Measurements from ENCODE around the gene PRH2.

PRH2 gene

DNA sequence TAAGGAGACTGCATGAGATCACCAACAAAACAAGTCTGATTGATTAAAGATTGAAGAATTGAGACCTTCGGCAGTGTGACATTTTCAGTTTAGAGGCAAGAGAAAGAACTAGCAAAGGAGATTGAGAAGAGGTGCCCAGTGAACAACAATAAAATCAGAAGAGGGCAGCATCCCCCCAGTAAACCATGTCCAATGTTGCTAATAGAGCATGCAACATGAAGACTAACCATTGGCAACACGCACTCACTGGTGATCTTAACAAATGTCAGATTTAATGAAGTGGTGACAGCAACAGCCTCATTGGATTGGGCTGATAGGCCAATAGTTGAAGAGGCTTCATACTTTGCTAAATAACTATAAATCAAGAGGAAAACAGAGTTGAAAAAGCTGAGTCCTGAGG is 30.8 kb downstream of the PRH2 start:
- no peak overlapping the region for H3K4me3 ChIP-seq (ENCODE audit: low read depth, low read length)

GRCh38 chr12:10960211-10960610 is 31.2 kb downstream of the PRH2 start:
- H3K4me3 ChIP-seq (ENCODE audit: low read depth, low read length) = no peak overlapping the region

DNA sequence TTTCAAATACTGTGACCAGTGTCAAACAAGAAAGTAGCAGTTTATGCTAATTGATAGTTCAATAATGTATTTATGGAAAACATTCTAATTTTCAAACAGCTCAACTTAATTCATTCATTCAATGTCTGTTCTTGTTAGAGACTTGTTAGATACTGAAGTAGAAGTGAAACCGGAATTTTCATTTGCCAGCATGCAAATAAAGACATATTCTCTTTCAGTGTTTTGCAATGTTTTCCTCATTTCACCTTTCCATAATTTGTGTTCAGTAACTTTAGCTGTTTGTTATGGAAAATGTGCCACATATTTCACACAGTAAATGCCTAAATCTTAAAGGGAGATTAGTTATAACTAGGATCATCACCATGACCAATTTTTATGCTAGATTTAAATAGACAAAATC is 36.4 kb downstream of the PRH2 start:
- H3K4me3 ChIP-seq (ENCODE audit: low read depth, low read length) = no peak overlapping the region

GRCh38 chr12:10966314-10966713 is 37.3 kb downstream of the PRH2 start:
- no peak overlapping the region for H3K4me3 ChIP-seq (ENCODE audit: low read depth, low read length)

DNA sequence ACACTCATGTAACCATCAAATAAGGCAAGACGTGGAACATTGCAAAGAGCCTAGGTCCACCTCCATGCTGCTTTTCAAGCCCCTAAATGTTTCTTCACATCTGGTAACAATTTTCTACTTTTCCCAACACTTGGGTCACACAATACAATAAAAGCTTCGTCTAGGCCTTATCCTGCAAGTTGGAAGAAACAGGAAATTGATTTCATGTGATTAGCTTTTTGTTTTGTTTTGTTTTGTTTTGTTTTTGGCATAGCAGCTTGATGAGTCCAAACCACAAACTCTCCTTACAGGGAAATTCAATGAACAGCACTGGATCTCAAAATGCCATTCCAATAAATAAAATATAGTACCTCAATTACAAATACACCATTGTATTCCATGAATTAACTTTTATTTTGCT is 38.4 kb downstream of the PRH2 start:
- no peak overlapping the region for H3K4me3 ChIP-seq (ENCODE audit: low read depth, low read length)

DNA sequence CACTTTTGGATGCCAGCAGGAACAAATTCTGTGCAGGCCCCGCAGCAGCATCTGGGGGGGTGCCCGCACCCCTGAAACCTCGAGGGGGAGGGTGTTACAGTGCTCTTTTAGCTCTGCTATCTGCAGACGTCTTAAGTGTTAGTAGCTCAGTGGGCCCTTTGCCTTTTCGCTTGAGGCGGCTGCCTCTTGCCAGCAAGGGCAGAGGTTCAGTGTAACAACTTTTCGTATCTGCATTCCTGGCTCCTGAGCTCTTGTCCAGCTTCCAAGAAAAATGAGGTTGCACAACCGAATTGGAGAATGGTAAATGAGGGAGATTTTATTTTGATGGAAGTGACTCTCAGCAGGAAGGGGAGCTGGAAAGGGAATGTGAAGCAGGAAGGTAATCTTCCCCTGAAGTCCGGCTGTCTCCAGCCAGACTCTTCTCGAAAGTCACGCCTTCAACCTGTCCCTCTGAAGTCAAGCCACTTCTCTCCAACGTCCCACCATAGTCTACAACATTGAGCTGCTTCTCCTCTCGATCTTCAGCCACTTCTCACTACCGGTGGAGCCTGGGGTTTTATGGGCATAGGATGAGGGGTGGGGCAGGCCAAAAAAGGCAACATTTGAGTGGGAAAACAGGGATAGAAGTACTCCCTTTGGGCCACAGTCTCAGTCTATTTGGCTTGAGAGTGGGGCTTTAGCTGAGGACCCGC is 39.9 kb downstream of the PRH2 start:
- no peak overlapping the region for H3K4me3 ChIP-seq (ENCODE audit: low read depth, low read length)

- H3K4me3 ChIP-seq (ENCODE audit: low read depth, low read length) = no peak overlapping the region
These were observed 45.9 kb downstream of the PRH2 start for GRCh38 chr12:10974965-10975364.

- no peak overlapping the region for H3K4me3 ChIP-seq (ENCODE audit: low read depth, low read length)
These were observed 53.2 kb downstream of the PRH2 start for GRCh38 chr12:10982244-10982643.

Measured in iPS-11a (cell line).